ENCODE data around the gene PTPRS. TPM values are rescaled to one million over a fixed set of nuclear protein-coding genes. Genes with fewer than 3 reads are reported as not detected.

The PTPRS gene
- total and polyA plus RNA-seq, 2 of the 8 experiments (the other 6 are each of a cell fraction or from before 2014, with no cell fraction given): 96.8 to 223 TPM

DNA sequence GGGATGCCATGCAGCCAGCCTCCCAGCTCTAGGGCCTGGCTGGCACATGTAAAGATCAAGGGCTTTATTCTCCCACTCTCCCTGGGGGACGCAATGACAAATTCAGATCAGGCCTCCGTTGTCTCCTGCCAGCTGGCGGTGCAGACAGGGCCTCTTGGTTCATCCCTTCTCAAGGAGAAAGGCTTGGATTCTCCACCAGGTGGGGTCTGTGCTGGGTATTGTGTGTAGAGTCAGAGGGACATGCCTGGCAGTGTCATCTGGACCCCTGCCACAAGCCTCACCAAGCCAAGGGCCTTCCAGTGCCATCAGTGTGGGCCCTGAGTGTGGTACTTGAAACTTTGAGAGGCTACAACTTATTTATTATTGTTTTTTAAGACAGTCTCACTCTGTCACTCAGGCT, 8.4 kb upstream of the PTPRS start:
- ChIA-PET CTCF (ENCODE audit: partially characterized antibody) (interaction anchor here (0.6 to 1.5 kb wide), 7 partner anchors 13 to 430 kb away, joined by 3 to 7 read pairs (median 3); partner anchors contain the start of gene LONP1), POLR2A (ENCODE audit: partially characterized antibody) (interaction anchor here (0.6 to 3.4 kb wide), 3 partner anchors 8 to 163 kb away, joined by 3 to 18 read pairs (median 3); partner anchors contain the start of gene PTPRS)
- 75% methylated on average over 3 of the region's 3 CpGs; no CpG with 5 or more reads in 1 of the 2 experiments for WGBS, 2 experiments (ENCODE audit: extremely low coverage in 1 of 2, insufficient coverage in 1 of 2, insufficient read length in 1 of 2, insufficient replicate concordance in 2 of 2, low coverage in 1 of 2, low lambda C conversion rate in 2 of 2, missing lambda C conversion rate in 1 of 2)
- no peak overlapping the region for H4K91ac ChIP-seq (replicated peaks; ENCODE audit: insufficient read length, low read length)
- no peaks in the 10 kb centered on the region for H3K9me3 ChIP-seq (ENCODE audit: insufficient read depth in 2 of 2, low read depth in 1 of 2, low read length in 1 of 2)
- no peak overlapping the region for H2BK20ac ChIP-seq (ENCODE audit: low read length)
- H3K27ac ChIP-seq (ENCODE audit: low read depth, low read length): no peak overlapping the region
- H3K27me3 ChIP-seq (replicated peaks in 1 of 4; ENCODE audit: control insufficient read depth in 3 of 4, extremely low read depth in 1 of 4, insufficient read depth in 3 of 4, low read length in 3 of 4): peaks cover 0 to 7% (median 2%) of the 10 kb centered on the region in 4 experiments; a peak in 4 of 7 replicates
- no peaks in the 10 kb centered on the region for H3K79me1 ChIP-seq (ENCODE audit: low read depth, low read length)
- H3K4ac ChIP-seq (replicated peaks; ENCODE audit: insufficient read length, low read depth, low read length): no peak overlapping the region
- H3K4me1 ChIP-seq (replicated peaks in 1 of 4; ENCODE audit: control insufficient read depth in 3 of 4, insufficient read depth in 4 of 4, low read length in 3 of 4): peaks cover 0 to 6% (median 2%) of the 10 kb centered on the region in 4 experiments; a peak in 3 of 7 replicates
- no peak overlapping the region for H2AK5ac ChIP-seq (ENCODE audit: low read depth, low read length)
- no peak overlapping the region for H4K5ac ChIP-seq (ENCODE audit: insufficient read length, low read depth, low read length)
- no peak overlapping the region for H2BK5ac ChIP-seq (ENCODE audit: low read depth, low read length)
- TF ChIP-seq MAX (IDR thresholded peaks at IDR 0.05): peak; percentile 57
- TF ChIP-seq SIN3A (conservative IDR thresholded peaks at IDR 0.05 in 1 of 2, IDR thresholded peaks at IDR 0.05 in 1 of 2; ENCODE audit: low read depth in 1 of 2, low read length in 2 of 2): peak; percentile 66 to 68; a peak in 2 of 4 replicates
- peak; percentile 26 to 46 (median 28); a peak in 2 of 4 replicates for TF ChIP-seq CTCF (IDR thresholded peaks at IDR 0.05; ENCODE audit: control extremely low read depth in 1 of 3, insufficient read depth in 1 of 3, low read depth in 1 of 3, low read length in 3 of 3)
- no peak for TF ChIP-seq CEBPB (IDR thresholded peaks at IDR 0.05; ENCODE audit: low read depth, low read length)
- no peaks in the 10 kb centered on the region for H3K23me2 ChIP-seq (ENCODE audit: low read depth, low read length)
- H3K14ac ChIP-seq (ENCODE audit: insufficient read length): no peak overlapping the region
- H3K79me2 ChIP-seq (ENCODE audit: control insufficient read depth in 1 of 2, insufficient read depth in 2 of 2, low read length in 2 of 2): no peaks in the 10 kb centered on the region
- no peaks in the 10 kb centered on the region for H4K20me1 ChIP-seq (replicated peaks in 1 of 2; ENCODE audit: control insufficient read depth in 1 of 2, insufficient read depth in 2 of 2, low read length in 2 of 2)
- H3K56ac ChIP-seq (replicated peaks; ENCODE audit: insufficient read length, low read depth, low read length): no peak overlapping the region
- no peak overlapping the region for H4K8ac ChIP-seq (ENCODE audit: extremely low read depth, insufficient read depth, low read length)
- H3K18ac ChIP-seq (ENCODE audit: extremely low read depth, low read length): no peak overlapping the region
- no peak for FAIRE-seq
- no peaks in the 10 kb centered on the region for H3K36me3 ChIP-seq (ENCODE audit: control insufficient read depth in 2 of 4, insufficient read depth in 4 of 4, low read length in 3 of 4)
- no peak overlapping the region; the same call in 1 of the 2 replicates for H2BK15ac ChIP-seq (ENCODE audit: low read length)
- no peak overlapping the region for H3K4me2 ChIP-seq (ENCODE audit: insufficient read depth in 1 of 2, low read depth in 2 of 2, low read length in 2 of 2)
- H3K4me3 ChIP-seq (ENCODE audit: extremely low read depth in 1 of 4, insufficient read depth in 2 of 4, low read depth in 3 of 4, low read length in 4 of 4): no peak overlapping the region
- no peak overlapping the region for H3K23ac ChIP-seq (ENCODE audit: insufficient read length)
- no peak overlapping the region for H2AFZ ChIP-seq (ENCODE audit: low read length)
- H2BK120ac ChIP-seq (replicated peaks; ENCODE audit: low read depth, low read length): no peak overlapping the region
- DNase-seq (ENCODE audit: low read depth in 1 of 2, low spot score in 2 of 2): no peak
- H3K9ac ChIP-seq (replicated peaks in 1 of 4; ENCODE audit: extremely low read depth in 1 of 4, low read depth in 3 of 4, low read length in 3 of 4): no peak overlapping the region
- H2BK12ac ChIP-seq (ENCODE audit: low read depth, low read length): no peak overlapping the region

Measured in H1 (cell line).